WTC11 (cell line): ENCODE measurements around the gene PHPT1. TPM values are rescaled to one million over a fixed set of nuclear protein-coding genes. Genes with fewer than 3 reads are reported as not detected.

ENCODE experiments used
- ATAC-seq: fragments of 200-7000 bp; cut with Tn5 transposase; 2 replicates; pipeline ENCODE4 v1.10.0; 2021; ENCODE audit warnings: mild to moderate bottlenecking, moderate library complexity
- CTCF ChIA-PET: fragments of 300-600 bp; sonication (Branson Sonifier 250); formaldehyde crosslinking; loops from one replicate; lab custom pipeline; 2021; ENCODE audit warnings: antibody characterized with exemption; lab: Charles Lee
- POLR2A ChIA-PET: fragments of 350-600 bp; sonication (Branson Sonifier 250); formaldehyde crosslinking; loops from one replicate; lab custom pipeline; 2021; ENCODE audit warnings: antibody characterized with exemption; lab: Charles Lee
- DNase-seq: peaks from one replicate; pipeline ENCODE4 v3.0.0; 2021; ENCODE audit warnings: low spot score
- H3K27ac Mint-ChIP-seq: 2 replicates; pipeline ENCODE4 v1.8.0; 2021; ENCODE audit warnings: mixed read lengths
- H3K27me3 Mint-ChIP-seq: 2 replicates; pipeline ENCODE4 v1.8.0; 2021; ENCODE audit warnings: low read depth, mild to moderate bottlenecking, moderate library complexity, mixed read lengths
- H3K36me3 Mint-ChIP-seq: 2 replicates; pipeline ENCODE4 v1.8.0; 2021; ENCODE audit warnings: mixed read lengths
- H3K4me1 Mint-ChIP-seq: 2 replicates; pipeline ENCODE4 v1.8.0; 2022; ENCODE audit warnings: mixed read lengths
- H3K4me3 Mint-ChIP-seq: 2 replicates; pipeline ENCODE4 v1.8.0; 2021; ENCODE audit warnings: mild to moderate bottlenecking, moderate library complexity, mixed read lengths
- H3K9me3 Mint-ChIP-seq: 2 replicates; pipeline ENCODE4 v1.8.0; 2021; ENCODE audit warnings: mixed read lengths
- EMX1 ChIP-seq: fragments of 250-450 bp; sonication (Bioruptor Pico); IDR thresholded peaks from 2 replicates; pipeline ENCODE4 v1.8.0; 2021; ENCODE audit warnings: mild to moderate bottlenecking
- FOXP1 ChIP-seq: sonication (generic); formaldehyde crosslinking; IDR thresholded peaks from 2 replicates; pipeline ENCODE4 v1.8.0; 2022; ENCODE audit warnings: missing genetic modification reagents, mild to moderate bottlenecking, moderate library complexity, borderline replicate concordance
- JUN ChIP-seq: sonication (generic); formaldehyde crosslinking; IDR thresholded peaks from 2 replicates; pipeline ENCODE4 v1.8.0; 2023; ENCODE audit warnings: mild to moderate bottlenecking, missing genetic modification reagents
- NR2C2 ChIP-seq: sonication (generic); formaldehyde crosslinking; IDR thresholded peaks from 2 replicates; pipeline ENCODE4 v1.8.0; 2022; ENCODE audit warnings: mild to moderate bottlenecking, missing genetic modification reagents
- OVOL2 ChIP-seq: fragments of 250-450 bp; sonication (Bioruptor Pico); IDR thresholded peaks from 2 replicates; pipeline ENCODE4 v1.9.0; 2021; ENCODE audit warnings: mild to moderate bottlenecking, borderline replicate concordance
- RELA ChIP-seq: sonication (generic); formaldehyde crosslinking; IDR thresholded peaks from 2 replicates; pipeline ENCODE4 v1.8.1; 2022; ENCODE audit warnings: missing genetic modification reagents, mild to moderate bottlenecking, borderline replicate concordance
- ZBTB21 ChIP-seq: sonication (generic); formaldehyde crosslinking; IDR thresholded peaks from 2 replicates; pipeline ENCODE4 v1.8.1; 2023; ENCODE audit warnings: mild to moderate bottlenecking, missing genetic modification reagents, borderline replicate concordance
- ZNF121 ChIP-seq: sonication (generic); formaldehyde crosslinking; IDR thresholded peaks from 2 replicates; pipeline ENCODE4 v1.8.0; 2023; ENCODE audit warnings: missing genetic modification reagents
- ZNF138 ChIP-seq: sonication (generic); formaldehyde crosslinking; conservative IDR thresholded peaks from 2 replicates; pipeline ENCODE4 v1.8.1; 2022; ENCODE audit warnings: mild to moderate bottlenecking, moderate library complexity, missing genetic modification reagents
- ZNF396 ChIP-seq: fragments of 250-450 bp; sonication (Bioruptor Pico); IDR thresholded peaks from 2 replicates; pipeline ENCODE4 v1.8.0; 2021; ENCODE audit warnings: mild to moderate bottlenecking, moderate library complexity, borderline replicate concordance
- ZNF671 ChIP-seq: fragments of 250-450 bp; sonication (Bioruptor Pico); IDR thresholded peaks from 2 replicates; pipeline ENCODE4 v1.8.0; 2021; ENCODE audit warnings: mild to moderate bottlenecking
- total RNA-seq: library from RNA; stranded (reverse); gene quantifications from 3 replicates; pipeline ENCODE4 v1.2.3, GENCODE V29; 2021
- TF ChIP-seq, protein P1 (sequence below): fragments of 250-450 bp; sonication (Bioruptor Pico); IDR thresholded peaks from 2 replicates; pipeline ENCODE4 v2.1.2; 2022; ENCODE audit warnings: mild to moderate bottlenecking, moderate library complexity
- TF ChIP-seq, protein P2 (sequence below): sonication (generic); formaldehyde crosslinking; IDR thresholded peaks from 2 replicates; pipeline ENCODE4 v1.8.1; 2023; ENCODE audit warnings: mild to moderate bottlenecking, missing genetic modification reagents, moderate library complexity
- TF ChIP-seq, protein P3 (sequence below): fragments of 250-450 bp; sonication (Bioruptor Pico); IDR thresholded peaks from 2 replicates; pipeline ENCODE4 v1.9.0; 2021; ENCODE audit warnings: mild to moderate bottlenecking, borderline replicate concordance

The PHPT1 gene
- total RNA-seq, 1 experiment from 2014 or later, result 138 TPM

DNA sequence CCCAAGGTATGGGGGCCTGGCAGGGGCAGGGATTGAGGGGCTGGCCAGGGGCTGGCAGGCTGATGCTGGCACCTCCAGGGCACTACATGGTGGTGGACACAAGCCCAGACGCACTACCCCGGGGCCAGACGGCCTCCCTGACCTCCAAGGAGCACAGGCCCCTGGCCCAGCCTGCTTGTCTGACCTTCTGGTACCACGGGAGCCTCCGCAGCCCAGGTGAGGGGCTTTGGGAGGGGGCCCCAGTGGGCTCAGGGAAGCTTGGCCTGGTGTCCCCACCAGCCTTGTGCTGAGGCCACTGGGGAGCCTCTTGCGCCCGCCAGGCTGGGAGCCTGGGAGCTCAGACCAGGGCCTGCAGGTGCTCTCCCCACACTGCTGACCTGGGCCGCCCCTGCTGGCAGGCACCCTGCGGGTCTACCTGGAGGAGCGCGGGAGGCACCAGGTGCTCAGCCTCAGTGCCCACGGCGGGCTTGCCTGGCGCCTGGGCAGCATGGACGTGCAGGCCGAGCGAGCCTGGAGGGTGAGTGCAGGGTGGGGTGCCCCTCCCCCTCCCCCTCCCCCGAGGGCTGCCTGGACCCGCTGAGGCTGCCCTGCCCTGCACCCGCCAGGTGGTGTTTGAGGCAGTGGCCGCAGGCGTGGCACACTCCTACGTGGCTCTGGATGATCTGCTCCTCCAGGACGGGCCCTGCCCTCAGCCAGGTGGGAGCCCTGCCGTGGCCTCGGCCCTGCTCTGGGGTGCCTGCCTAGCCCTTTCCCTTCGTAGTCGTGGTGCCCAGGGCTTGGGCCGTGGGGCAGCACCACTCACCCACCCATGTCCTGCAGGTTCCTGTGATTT lies 8.6 kb downstream of the PHPT1 start:
- no peak overlapping the region for H3K27ac Mint-ChIP-seq
- DNase-seq (peak; percentile 12), ATAC-seq (no peak)
- H3K4me1 Mint-ChIP-seq, result no peaks in the 10 kb centered on the region
- no peak overlapping the region for H3K4me3 Mint-ChIP-seq
- 0 out of 2 replicates have a peak, but pooled peaks cover 3% of the 10 kb centered on the region for H3K36me3 Mint-ChIP-seq
- ChIA-PET POLR2A (no interaction called here), CTCF (interaction anchor here (0.8 to 3.0 kb wide), 3 partner anchors 14 to 57 kb away, joined by 3 to 13 read pairs (median 4); partner anchors contain the start of gene AJM1)
- no peaks in the 10 kb centered on the region for H3K9me3 Mint-ChIP-seq
- TF ChIP-seq ZBTB21 (CRISPR knock-in tag) (no peak), FOXP1 (CRISPR knock-in tag) (no peak), ZNF396 (no peak), OVOL2 (no peak)
- TF ChIP-seq, protein P1, sequence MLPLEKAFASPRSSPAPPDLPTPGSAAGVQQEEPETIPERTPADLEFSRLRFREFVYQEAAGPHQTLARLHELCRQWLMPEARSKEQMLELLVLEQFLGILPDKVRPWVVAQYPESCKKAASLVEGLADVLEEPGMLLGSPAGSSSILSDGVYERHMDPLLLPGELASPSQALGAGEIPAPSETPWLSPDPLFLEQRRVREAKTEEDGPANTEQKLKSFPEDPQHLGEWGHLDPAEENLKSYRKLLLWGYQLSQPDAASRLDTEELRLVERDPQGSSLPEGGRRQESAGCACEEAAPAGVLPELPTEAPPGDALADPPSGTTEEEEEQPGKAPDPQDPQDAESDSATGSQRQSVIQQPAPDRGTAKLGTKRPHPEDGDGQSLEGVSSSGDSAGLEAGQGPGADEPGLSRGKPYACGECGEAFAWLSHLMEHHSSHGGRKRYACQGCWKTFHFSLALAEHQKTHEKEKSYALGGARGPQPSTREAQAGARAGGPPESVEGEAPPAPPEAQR (CRISPR knock-in tag), result no peak
- no peaks in the 10 kb centered on the region for H3K27me3 Mint-ChIP-seq

DNA sequence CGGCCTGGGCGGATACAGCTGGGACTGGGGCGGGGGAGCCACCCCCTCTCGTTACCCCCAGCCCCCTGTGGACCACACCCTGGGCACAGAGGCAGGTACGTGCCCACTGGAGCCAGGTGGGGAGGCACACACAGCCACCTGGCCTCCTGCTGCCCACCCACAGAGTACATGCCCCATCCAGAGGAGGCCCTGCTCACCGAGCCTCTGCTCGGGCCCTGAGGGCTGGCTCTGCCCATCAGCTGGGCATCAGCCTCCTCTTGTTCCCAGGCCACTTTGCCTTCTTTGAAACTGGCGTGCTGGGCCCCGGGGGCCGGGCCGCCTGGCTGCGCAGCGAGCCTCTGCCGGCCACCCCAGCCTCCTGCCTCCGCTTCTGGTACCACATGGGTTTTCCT lies 9.2 kb downstream of the PHPT1 start:
- H3K36me3 Mint-ChIP-seq, result peaks cover 9% of the 10 kb centered on the region
- TF ChIP-seq, protein P2, sequence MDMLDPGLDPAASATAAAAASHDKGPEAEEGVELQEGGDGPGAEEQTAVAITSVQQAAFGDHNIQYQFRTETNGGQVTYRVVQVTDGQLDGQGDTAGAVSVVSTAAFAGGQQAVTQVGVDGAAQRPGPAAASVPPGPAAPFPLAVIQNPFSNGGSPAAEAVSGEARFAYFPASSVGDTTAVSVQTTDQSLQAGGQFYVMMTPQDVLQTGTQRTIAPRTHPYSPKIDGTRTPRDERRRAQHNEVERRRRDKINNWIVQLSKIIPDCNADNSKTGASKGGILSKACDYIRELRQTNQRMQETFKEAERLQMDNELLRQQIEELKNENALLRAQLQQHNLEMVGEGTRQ (CRISPR knock-in tag), result no peak
- TF ChIP-seq EMX1 (no peak), NR2C2 (CRISPR knock-in tag) (no peak), ZNF138 (CRISPR knock-in tag) (no peak)
- no peak overlapping the region for H3K4me3 Mint-ChIP-seq
- no peak for DNase-seq
- no peaks in the 10 kb centered on the region for H3K27me3 Mint-ChIP-seq
- no peaks in the 10 kb centered on the region for H3K4me1 Mint-ChIP-seq
- ChIA-PET CTCF (no interaction called here), POLR2A (no interaction called here)
- no peak overlapping the region for H3K27ac Mint-ChIP-seq
- no peaks in the 10 kb centered on the region for H3K9me3 Mint-ChIP-seq
- ATAC-seq, result no peak

GRCh38 chr9:136858844-136859757 lies 9.9 kb downstream of the PHPT1 start:
- H3K27me3 Mint-ChIP-seq, result no peaks in the 10 kb centered on the region
- POLR2A ChIA-PET, result interaction anchor here (0.9 kb wide), 1 partner anchor 18 kb away, joined by 3 read pairs; no protein-coding TSS in a partner anchor
- peaks cover 16% of the 10 kb centered on the region for H3K36me3 Mint-ChIP-seq
- DNase-seq, result no peak
- no peak overlapping the region for H3K27ac Mint-ChIP-seq
- no peaks in the 10 kb centered on the region for H3K4me1 Mint-ChIP-seq
- no peaks in the 10 kb centered on the region for H3K9me3 Mint-ChIP-seq
- TF ChIP-seq ZNF121 (CRISPR knock-in tag), result no peak
- 0 out of 2 replicates have a peak, but pooled peaks have one; percentile 16 for TF ChIP-seq RELA (CRISPR knock-in tag)
- no peak for TF ChIP-seq ZNF671 (CRISPR knock-in tag)
- TF ChIP-seq, all 79 proteins: peak for 1
- H3K4me3 Mint-ChIP-seq, result no peak overlapping the region
- CTCF ChIA-PET, result no interaction called here
- no peak for ATAC-seq

GRCh38 chr9:136860529-136860928 lies 11.3 kb downstream of the PHPT1 start:
- ATAC-seq, result no peak
- H3K4me1 Mint-ChIP-seq, result peaks cover 4% of the 10 kb centered on the region
- CTCF ChIA-PET, result no interaction called here
- H3K27me3 Mint-ChIP-seq, result no peaks in the 10 kb centered on the region
- TF ChIP-seq JUN (CRISPR knock-in tag) (no peak), OVOL2 (no peak)
- TF ChIP-seq, protein P3, sequence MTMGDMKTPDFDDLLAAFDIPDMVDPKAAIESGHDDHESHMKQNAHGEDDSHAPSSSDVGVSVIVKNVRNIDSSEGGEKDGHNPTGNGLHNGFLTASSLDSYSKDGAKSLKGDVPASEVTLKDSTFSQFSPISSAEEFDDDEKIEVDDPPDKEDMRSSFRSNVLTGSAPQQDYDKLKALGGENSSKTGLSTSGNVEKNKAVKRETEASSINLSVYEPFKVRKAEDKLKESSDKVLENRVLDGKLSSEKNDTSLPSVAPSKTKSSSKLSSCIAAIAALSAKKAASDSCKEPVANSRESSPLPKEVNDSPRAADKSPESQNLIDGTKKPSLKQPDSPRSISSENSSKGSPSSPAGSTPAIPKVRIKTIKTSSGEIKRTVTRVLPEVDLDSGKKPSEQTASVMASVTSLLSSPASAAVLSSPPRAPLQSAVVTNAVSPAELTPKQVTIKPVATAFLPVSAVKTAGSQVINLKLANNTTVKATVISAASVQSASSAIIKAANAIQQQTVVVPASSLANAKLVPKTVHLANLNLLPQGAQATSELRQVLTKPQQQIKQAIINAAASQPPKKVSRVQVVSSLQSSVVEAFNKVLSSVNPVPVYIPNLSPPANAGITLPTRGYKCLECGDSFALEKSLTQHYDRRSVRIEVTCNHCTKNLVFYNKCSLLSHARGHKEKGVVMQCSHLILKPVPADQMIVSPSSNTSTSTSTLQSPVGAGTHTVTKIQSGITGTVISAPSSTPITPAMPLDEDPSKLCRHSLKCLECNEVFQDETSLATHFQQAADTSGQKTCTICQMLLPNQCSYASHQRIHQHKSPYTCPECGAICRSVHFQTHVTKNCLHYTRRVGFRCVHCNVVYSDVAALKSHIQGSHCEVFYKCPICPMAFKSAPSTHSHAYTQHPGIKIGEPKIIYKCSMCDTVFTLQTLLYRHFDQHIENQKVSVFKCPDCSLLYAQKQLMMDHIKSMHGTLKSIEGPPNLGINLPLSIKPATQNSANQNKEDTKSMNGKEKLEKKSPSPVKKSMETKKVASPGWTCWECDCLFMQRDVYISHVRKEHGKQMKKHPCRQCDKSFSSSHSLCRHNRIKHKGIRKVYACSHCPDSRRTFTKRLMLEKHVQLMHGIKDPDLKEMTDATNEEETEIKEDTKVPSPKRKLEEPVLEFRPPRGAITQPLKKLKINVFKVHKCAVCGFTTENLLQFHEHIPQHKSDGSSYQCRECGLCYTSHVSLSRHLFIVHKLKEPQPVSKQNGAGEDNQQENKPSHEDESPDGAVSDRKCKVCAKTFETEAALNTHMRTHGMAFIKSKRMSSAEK (CRISPR knock-in tag), result no peak
- TF ChIP-seq, all 79 proteins: peak for 0
- H3K4me3 Mint-ChIP-seq, result no peak overlapping the region
- no peak for DNase-seq
- H3K27ac Mint-ChIP-seq, result peak overlapping the region; percentile 72; the same call in 1 of the 2 replicates
- no peaks in the 10 kb centered on the region for H3K9me3 Mint-ChIP-seq
- POLR2A ChIA-PET, result interaction anchor here (1.2 to 1.3 kb wide), 2 partner anchors 9 to 13 kb away, joined by 3 to 6 read pairs; partner anchors contain the start of gene MAMDC4
- H3K36me3 Mint-ChIP-seq, result peaks cover 19% of the 10 kb centered on the region
